SK-N-SH (cell line): ENCODE results near the gene MGAT4A. TPM values are rescaled to one million over a fixed set of nuclear protein-coding genes. Genes with fewer than 3 reads are reported as not detected.

Source experiments
- CTCF ChIA-PET: fragments of 300-600, 350-600 bp; formaldehyde crosslinking; extraction: SDS; loops from one replicate; lab custom pipeline; 2021; lab: Yijun Ruan, JAX
- POLR2A ChIA-PET: fragments of 350-600 bp; sonication (Branson Sonifier 250); formaldehyde crosslinking; extraction: SDS; loops from one replicate; lab custom pipeline; 2020; ENCODE audit warnings: antibody characterized with exemption, inconsistent platforms; lab: Yijun Ruan, JAX
- DNase-seq: peaks from one replicate; pipeline ENCODE4 v3.0.0; 2012
- H2AFZ ChIP-seq: fragments of 200-600 bp; sonication (generic); 2 replicates; pipeline ENCODE4 v1.8.1; 2016; ENCODE audit warnings: antibody characterized with exemption, mild to moderate bottlenecking, low read depth
- H3F3A ChIP-seq: fragments of 200-600 bp; sonication (generic); replicated peaks from 2 replicates; pipeline ENCODE3; 2016; ENCODE audit warnings: antibody characterized with exemption, mild to moderate bottlenecking; ENCODE audit not compliant: insufficient read depth
- H3K27ac ChIP-seq, 2 experiments: fragments of 200-500 bp in 1 of 2; fragments of 200-600 bp in 1 of 2; sonication (Bioruptor generic) in 1 of 2; sonication (generic), shearing (Covaris generic) in 1 of 2; 2 replicates each; pipeline versions ENCODE4 v1.5.1 to v1.6.1; 2014 to 2016; ENCODE audit warnings: low read depth in 2 of 2, inconsistent platforms in 1 of 2, low read length in 1 of 2, mild to moderate bottlenecking in 1 of 2, mixed read lengths in 1 of 2
- H3K27me3 ChIP-seq: fragments of 200-600 bp; sonication (generic), shearing (Covaris generic); 2 replicates; pipeline ENCODE4 v1.6.1; 2016; ENCODE audit warnings: mixed run types; ENCODE audit not compliant: insufficient read depth
- H3K36me3 ChIP-seq, 2 experiments: fragments of 200-500 bp in 1 of 2; fragments of 200-600 bp in 1 of 2; sonication (Bioruptor generic) in 1 of 2; sonication (generic) in 1 of 2; replicated peaks in 1 of 2; 2 replicates each; pipeline versions ENCODE3 to v1.5.1; 2014 to 2016; ENCODE audit warnings: low read length in 1 of 2, mild to moderate bottlenecking in 1 of 2; ENCODE audit not compliant: insufficient read depth in 2 of 2, control insufficient read depth in 1 of 2
- H3K4me1 ChIP-seq, 2 experiments: fragments of 200-500 bp in 1 of 2; fragments of 200-600 bp in 1 of 2; sonication (Bioruptor generic) in 1 of 2; sonication (generic), shearing (Covaris generic) in 1 of 2; 2 replicates each; pipeline versions ENCODE4 v1.5.1 to v1.6.1; 2014 to 2016; ENCODE audit warnings: low read depth in 1 of 2, low read length in 1 of 2, mixed run types in 1 of 2; ENCODE audit not compliant: insufficient read depth in 2 of 2, control insufficient read depth in 1 of 2
- H3K4me2 ChIP-seq: fragments of 200-600 bp; sonication (generic), shearing (Covaris generic); 2 replicates; pipeline ENCODE4 v1.6.1; 2017; ENCODE audit warnings: mixed run types
- H3K4me3 ChIP-seq, 2 experiments: fragments of 200-500 bp in 1 of 2; fragments of 200-600 bp in 1 of 2; sonication (Bioruptor generic) in 1 of 2; sonication (generic), shearing (Covaris generic) in 1 of 2; 2 replicates each; pipeline versions ENCODE4 v1.5.1 to v1.8.1; 2014 to 2016; ENCODE audit warnings: low read depth in 2 of 2, inconsistent platforms in 1 of 2, low read length in 1 of 2, mild to moderate bottlenecking in 1 of 2, mixed read lengths in 1 of 2, moderate library complexity in 1 of 2
- H3K79me2 ChIP-seq: fragments of 200-600 bp; sonication (generic); 2 replicates; pipeline ENCODE4 v1.8.1; 2017; ENCODE audit warnings: mild to moderate bottlenecking; ENCODE audit not compliant: insufficient read depth
- H3K9ac ChIP-seq: fragments of 200-600 bp; sonication (generic); 2 replicates; pipeline ENCODE4 v1.6.1; 2017; ENCODE audit warnings: mixed run types
- H3K9me2 ChIP-seq: fragments of 200-600 bp; sonication (generic); 2 replicates; pipeline ENCODE4 v1.6.1; 2017; ENCODE audit warnings: mixed run types
- H3K9me3 ChIP-seq: fragments of 200-600 bp; sonication (generic); 2 replicates; pipeline ENCODE4 v1.6.1; 2017; ENCODE audit warnings: mixed run types, mild to moderate bottlenecking, moderate library complexity
- H4K20me1 ChIP-seq: fragments of 200-600 bp; sonication (generic); 2 replicates; pipeline ENCODE4 v1.6.1; 2017; ENCODE audit warnings: mild to moderate bottlenecking, mixed run types; ENCODE audit not compliant: insufficient read depth
- EZH2phosphoT487 ChIP-seq: fragments of 200-600 bp; sonication (generic); IDR thresholded peaks from 2 replicates; pipeline ENCODE4 v1.6.1; 2017; ENCODE audit warnings: low read depth, mixed run types, mild to moderate bottlenecking, antibody characterized with exemption, moderate library complexity, borderline replicate concordance
- GATA2 ChIP-seq: sonication (generic); formaldehyde crosslinking; IDR thresholded peaks from 2 replicates; pipeline ENCODE4 v1.5.0; 2020; ENCODE audit warnings: mild to moderate bottlenecking, missing genetic modification reagents
- MXI1 ChIP-seq: IDR thresholded peaks from 2 replicates; pipeline ENCODE4 v1.6.1; 2012; ENCODE audit warnings: mild to moderate bottlenecking, low read depth, low read length, improper control_type of control experiment
- NRF1 ChIP-seq: IDR thresholded peaks from 2 replicates; pipeline ENCODE4 v1.6.1; 2012; ENCODE audit warnings: low read depth, mild to moderate bottlenecking, low read length
- SIN3A ChIP-seq: IDR thresholded peaks from 2 replicates; pipeline ENCODE4 v1.6.1; 2012; ENCODE audit warnings: low read depth, mild to moderate bottlenecking, low read length, moderate library complexity, borderline replicate concordance
- TCF12 ChIP-seq: IDR thresholded peaks from 2 replicates; pipeline ENCODE4 v1.4.0; 2012
- WGBS: methylation state at CpG from one replicate; pipeline ENCODE4 v1.1.6; 2017; ENCODE audit warnings: low lambda C conversion rate; 5-methylcytosine and 5-hydroxymethylcytosine counted together
- polyA plus RNA-seq, 3 experiments: library from polyadenylated mRNA; depleted of rRNA; stranded (reverse); fragments of >200 nt; gene quantifications; 2 replicates each; pipeline ENCODE4 v1.2.3, GENCODE V29; 2012
- TF ChIP-seq, protein P1 (sequence below): IDR thresholded peaks from 2 replicates; pipeline ENCODE4 v1.6.1; 2012; ENCODE audit warnings: mild to moderate bottlenecking, low read depth, low read length, moderate library complexity
- TF ChIP-seq, protein P2 (sequence below): IDR thresholded peaks from 2 replicates; pipeline ENCODE4 v1.4.0; 2012; ENCODE audit warnings: low read depth, borderline replicate concordance
- TF ChIP-seq, protein P3 (sequence below): fragments of 150-350 bp; IDR thresholded peaks from 2 replicates; pipeline ENCODE4 v1.6.1; 2017; ENCODE audit warnings: antibody characterized with exemption, low read length, low read depth, borderline replicate concordance
- TF ChIP-seq, protein P4 (sequence below): IDR thresholded peaks from 2 replicates; pipeline ENCODE4 v1.4.0; 2012; ENCODE audit warnings: low read depth, borderline replicate concordance
- TF ChIP-seq, protein P5 (sequence below): IDR thresholded peaks from 2 replicates; pipeline ENCODE4 v1.4.0; 2012; ENCODE audit warnings: low read depth

MGAT4A gene
- polyA plus RNA-seq, 1 of the 3 experiments (the other 2 are of a cell fraction), result 0.07 TPM

DNA sequence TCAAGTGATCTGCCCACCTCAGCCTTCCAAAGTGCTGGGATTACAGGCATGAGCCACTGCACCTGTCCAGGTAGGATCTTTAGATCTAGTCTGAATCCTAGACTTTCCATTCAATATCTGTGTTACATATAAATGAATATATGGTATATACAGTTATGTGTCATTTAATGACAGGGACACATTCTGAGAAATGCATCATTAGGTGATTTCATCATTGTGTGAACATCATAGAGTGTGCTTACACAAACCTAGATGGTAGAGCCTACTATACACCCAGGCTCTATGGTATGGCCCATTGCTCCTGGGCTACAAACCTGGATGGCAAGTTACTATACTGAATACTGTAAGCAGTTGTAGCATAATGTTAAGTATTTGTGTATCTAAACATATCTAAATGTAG, 15.5 kb upstream of the MGAT4A start (continued):
- TF ChIP-seq, protein P1, sequence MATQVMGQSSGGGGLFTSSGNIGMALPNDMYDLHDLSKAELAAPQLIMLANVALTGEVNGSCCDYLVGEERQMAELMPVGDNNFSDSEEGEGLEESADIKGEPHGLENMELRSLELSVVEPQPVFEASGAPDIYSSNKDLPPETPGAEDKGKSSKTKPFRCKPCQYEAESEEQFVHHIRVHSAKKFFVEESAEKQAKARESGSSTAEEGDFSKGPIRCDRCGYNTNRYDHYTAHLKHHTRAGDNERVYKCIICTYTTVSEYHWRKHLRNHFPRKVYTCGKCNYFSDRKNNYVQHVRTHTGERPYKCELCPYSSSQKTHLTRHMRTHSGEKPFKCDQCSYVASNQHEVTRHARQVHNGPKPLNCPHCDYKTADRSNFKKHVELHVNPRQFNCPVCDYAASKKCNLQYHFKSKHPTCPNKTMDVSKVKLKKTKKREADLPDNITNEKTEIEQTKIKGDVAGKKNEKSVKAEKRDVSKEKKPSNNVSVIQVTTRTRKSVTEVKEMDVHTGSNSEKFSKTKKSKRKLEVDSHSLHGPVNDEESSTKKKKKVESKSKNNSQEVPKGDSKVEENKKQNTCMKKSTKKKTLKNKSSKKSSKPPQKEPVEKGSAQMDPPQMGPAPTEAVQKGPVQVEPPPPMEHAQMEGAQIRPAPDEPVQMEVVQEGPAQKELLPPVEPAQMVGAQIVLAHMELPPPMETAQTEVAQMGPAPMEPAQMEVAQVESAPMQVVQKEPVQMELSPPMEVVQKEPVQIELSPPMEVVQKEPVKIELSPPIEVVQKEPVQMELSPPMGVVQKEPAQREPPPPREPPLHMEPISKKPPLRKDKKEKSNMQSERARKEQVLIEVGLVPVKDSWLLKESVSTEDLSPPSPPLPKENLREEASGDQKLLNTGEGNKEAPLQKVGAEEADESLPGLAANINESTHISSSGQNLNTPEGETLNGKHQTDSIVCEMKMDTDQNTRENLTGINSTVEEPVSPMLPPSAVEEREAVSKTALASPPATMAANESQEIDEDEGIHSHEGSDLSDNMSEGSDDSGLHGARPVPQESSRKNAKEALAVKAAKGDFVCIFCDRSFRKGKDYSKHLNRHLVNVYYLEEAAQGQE, result no peak
- TF ChIP-seq, protein P2, sequence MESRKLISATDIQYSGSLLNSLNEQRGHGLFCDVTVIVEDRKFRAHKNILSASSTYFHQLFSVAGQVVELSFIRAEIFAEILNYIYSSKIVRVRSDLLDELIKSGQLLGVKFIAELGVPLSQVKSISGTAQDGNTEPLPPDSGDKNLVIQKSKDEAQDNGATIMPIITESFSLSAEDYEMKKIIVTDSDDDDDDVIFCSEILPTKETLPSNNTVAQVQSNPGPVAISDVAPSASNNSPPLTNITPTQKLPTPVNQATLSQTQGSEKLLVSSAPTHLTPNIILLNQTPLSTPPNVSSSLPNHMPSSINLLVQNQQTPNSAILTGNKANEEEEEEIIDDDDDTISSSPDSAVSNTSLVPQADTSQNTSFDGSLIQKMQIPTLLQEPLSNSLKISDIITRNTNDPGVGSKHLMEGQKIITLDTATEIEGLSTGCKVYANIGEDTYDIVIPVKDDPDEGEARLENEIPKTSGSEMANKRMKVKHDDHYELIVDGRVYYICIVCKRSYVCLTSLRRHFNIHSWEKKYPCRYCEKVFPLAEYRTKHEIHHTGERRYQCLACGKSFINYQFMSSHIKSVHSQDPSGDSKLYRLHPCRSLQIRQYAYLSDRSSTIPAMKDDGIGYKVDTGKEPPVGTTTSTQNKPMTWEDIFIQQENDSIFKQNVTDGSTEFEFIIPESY, result no peak
- TF ChIP-seq GATA2 (CRISPR knock-in tag) (no peak), SIN3A (no peak), TCF12 (no peak), EZH2phosphoT487 (no peak)
- TF ChIP-seq, protein P3, sequence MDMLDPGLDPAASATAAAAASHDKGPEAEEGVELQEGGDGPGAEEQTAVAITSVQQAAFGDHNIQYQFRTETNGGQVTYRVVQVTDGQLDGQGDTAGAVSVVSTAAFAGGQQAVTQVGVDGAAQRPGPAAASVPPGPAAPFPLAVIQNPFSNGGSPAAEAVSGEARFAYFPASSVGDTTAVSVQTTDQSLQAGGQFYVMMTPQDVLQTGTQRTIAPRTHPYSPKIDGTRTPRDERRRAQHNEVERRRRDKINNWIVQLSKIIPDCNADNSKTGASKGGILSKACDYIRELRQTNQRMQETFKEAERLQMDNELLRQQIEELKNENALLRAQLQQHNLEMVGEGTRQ, result no peak
- TF ChIP-seq, protein P4, sequence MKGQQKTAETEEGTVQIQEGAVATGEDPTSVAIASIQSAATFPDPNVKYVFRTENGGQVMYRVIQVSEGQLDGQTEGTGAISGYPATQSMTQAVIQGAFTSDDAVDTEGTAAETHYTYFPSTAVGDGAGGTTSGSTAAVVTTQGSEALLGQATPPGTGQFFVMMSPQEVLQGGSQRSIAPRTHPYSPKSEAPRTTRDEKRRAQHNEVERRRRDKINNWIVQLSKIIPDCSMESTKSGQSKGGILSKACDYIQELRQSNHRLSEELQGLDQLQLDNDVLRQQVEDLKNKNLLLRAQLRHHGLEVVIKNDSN, result no peak
- TF ChIP-seq, protein P5, sequence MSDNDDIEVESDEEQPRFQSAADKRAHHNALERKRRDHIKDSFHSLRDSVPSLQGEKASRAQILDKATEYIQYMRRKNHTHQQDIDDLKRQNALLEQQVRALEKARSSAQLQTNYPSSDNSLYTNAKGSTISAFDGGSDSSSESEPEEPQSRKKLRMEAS, result no peak
- TF ChIP-seq, all 33 proteins: peak for 0

DNA sequence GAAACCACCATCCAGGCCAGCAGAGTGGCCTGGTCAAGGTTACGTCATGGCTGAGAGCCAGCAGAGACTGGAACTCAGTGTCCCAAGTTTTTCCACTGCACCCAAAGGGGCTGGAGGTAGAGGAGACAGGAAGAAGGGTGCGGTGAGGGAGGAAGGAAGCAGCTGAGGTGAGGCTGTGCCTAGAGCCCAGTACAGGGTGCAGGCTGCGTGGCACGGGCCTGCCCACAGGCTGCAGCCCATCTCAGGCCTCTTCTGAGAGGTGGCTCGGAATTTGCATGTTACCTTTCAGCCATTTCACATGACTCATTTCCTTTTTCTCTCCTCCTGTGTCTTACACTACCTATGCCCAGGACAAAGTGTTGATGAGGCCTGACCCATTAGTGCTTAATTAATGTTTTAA, 13.7 kb upstream of the MGAT4A start:
- DNase-seq, result no peak
- 83% methylated on average over 5 of the region's 5 CpGs for WGBS
- Histone ChIP-seq H3K9ac (no peak overlapping the region), H3K9me2 (no peaks in the 10 kb centered on the region), H3K4me2 (no peak overlapping the region), H4K20me1 (no peaks in the 10 kb centered on the region), H2AFZ (no peak overlapping the region), H3K27ac (no peak overlapping the region), H3K79me2 (no peaks in the 10 kb centered on the region), H3K4me3 (no peak overlapping the region), H3K36me3 (no peaks in the 10 kb centered on the region), H3K4me1 (peaks cover 0 to 6% of the 10 kb centered on the region in 2 experiments; a peak in 1 of 4 replicates), H3K27me3 (no peaks in the 10 kb centered on the region), H3F3A (no peaks in the 10 kb centered on the region), H3K9me3 (no peaks in the 10 kb centered on the region)
- TF ChIP-seq MXI1 (no peak), NRF1 (no peak), EZH2phosphoT487 (no peak)
- CTCF ChIA-PET, result interaction anchor here (1.7 kb wide), 1 partner anchor 78 kb away, joined by 6 read pairs; no protein-coding TSS in a partner anchor
- POLR2A ChIA-PET, result no interaction called here
